HG03064 (cell line): Measurements from ENCODE around the gene RPL15.
"Not testable (repeated sequence)": the region's sequence is repeated elsewhere in the genome, so short reads cannot be mapped to it uniquely, and the experiment has no call there.

Source experiments
- ATAC-seq: cut with Tn5 transposase; IDR thresholded peaks from one replicate; pipeline ENCODE4 v1.9.1; 2021; ENCODE audit warnings: low read depth; ENCODE audit not compliant: unreplicated experiment

RPL15 gene

GRCh38 chr3:23916886-23917678 is at the start of gene RPL15, which contains the start of gene NKIRAS1:
Gene RPL15 (plus strand): TSS chr3:23917132. CDS start chr3:23917860, 728 bp downstream.
Gene NKIRAS1 (minus strand): TSS chr3:23916990. CDS start chr3:23910904, 6,086 bp downstream.
- ATAC-seq: peak; percentile 95

DNA sequence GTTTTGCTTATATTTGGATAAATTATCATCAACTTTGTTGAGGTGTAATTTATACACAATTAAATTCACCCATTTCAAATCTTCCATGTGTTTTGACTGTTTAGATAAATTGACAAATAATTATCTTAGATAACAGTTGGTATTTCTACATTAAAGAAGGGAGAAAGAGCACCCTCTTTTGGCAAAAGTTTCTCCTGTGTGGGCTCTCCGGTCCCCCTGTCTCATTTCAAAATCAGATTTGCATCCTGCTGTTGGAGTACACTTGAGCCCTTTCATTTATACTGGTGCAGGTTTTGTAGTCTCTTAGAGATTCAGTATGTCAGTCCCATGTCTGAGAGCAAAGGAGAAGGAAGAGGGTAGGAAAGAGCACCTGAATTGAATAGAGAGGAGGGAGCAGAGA is 49.5 kb upstream of the RPL15 start:
- ATAC-seq: no peak

DNA sequence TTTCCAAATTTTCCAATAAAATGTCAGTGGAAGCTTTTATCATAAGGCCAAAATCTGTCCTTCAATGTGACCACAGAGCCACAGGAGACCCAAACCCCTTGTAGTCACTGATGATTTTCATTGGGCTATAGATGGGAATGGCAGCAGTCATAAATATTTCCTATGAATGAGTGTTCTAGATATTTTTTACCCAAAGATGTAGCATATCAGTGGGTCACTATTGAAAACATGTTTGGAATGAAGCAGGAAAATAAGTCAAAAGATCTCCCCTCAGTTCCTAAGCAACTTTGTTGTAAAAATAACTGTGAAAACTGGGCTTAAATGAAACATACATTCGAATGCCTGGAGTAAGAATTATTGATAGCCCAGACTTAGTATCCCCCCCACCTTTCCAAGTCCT is 49.1 kb upstream of the RPL15 start:
- ATAC-seq: no peak

- ATAC-seq: no peak
Observed at GRCh38 chr3:23869977-23870662, 46.8 kb upstream of the RPL15 start.

- ATAC-seq: not testable (repeated sequence)
Observed at GRCh38 chr3:23870663-23871043, 46.3 kb upstream of the RPL15 start.

GRCh38 chr3:23871361-23871760 is 45.6 kb upstream of the RPL15 start:
- not testable (repeated sequence) for ATAC-seq

DNA sequence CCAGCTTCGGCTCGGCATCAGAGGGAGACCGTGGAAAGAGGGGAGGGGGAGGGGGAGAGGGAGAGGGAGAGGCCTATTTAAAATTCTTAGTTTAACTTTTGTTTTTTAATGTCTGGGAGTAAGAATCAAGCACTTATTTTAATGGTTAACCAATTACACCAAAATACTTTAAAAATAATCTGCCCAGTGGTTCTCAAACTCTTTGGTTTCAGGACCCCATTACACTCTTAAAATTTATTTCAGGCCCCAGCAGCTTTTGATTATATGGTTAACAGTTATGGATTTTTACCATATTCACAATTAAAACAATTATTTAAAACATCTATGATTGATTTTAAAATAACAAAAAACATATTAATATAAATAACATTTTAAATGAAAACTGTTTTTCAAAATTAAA is 44.6 kb upstream of the RPL15 start:
- ATAC-seq: no peak

DNA sequence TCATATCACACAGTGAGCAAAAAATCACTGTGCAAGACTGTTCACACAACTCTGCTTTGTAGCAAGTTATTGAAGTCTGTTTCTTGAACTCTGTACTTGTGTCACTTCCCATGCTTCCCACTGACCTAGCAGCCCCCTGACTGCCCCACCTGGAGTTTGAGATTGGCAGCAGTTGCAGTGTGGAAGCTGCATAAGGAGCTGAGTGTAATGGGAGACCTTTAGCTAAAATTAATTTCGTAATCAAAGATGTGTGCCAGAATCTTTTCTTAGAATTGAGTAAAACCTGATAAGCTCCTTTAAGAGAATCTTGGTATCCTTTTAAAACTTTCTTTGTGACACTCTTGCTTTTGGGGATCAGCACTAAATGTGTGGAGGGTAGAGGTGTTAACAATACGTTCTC is 43.0 kb upstream of the RPL15 start:
- no peak for ATAC-seq

GRCh38 chr3:23874359-23875112 is 42.4 kb upstream of the RPL15 start:
- ATAC-seq: no peak

DNA sequence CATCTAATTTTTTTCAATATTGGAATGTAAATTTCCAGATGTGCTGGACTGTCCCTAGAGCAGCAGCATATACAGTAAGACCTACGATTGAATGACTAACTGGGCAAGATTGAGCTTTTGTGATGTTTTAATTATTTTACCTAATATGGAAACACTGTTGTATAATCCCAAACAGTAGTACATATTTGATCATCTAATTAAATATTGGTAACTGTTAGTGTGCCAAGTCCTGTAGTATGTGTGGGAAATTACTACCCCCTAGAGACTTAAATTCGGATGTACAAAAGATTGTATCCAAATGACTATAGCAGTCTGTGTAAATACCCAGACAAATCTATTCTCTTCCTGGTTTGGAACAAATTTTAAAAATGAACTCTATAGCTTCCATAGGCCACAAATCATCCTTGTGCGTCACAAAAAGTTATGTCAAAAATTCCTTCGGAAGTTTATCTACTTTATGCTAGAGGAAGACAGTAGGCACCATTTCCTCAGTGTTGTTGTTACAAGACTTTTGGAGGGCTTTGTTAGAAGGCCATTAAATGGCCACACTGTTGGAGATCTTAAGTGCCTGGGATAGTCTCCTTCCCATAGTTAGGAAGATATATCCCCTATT is 41.7 kb upstream of the RPL15 start:
- ATAC-seq: no peak

GRCh38 chr3:23876923-23877322 is 40.0 kb upstream of the RPL15 start:
- ATAC-seq: no peak

GRCh38 chr3:23877329-23877980 is 39.5 kb upstream of the RPL15 start:
- no peak for ATAC-seq

GRCh38 chr3:23879485-23879884 is 37.4 kb upstream of the RPL15 start:
- no peak for ATAC-seq

DNA sequence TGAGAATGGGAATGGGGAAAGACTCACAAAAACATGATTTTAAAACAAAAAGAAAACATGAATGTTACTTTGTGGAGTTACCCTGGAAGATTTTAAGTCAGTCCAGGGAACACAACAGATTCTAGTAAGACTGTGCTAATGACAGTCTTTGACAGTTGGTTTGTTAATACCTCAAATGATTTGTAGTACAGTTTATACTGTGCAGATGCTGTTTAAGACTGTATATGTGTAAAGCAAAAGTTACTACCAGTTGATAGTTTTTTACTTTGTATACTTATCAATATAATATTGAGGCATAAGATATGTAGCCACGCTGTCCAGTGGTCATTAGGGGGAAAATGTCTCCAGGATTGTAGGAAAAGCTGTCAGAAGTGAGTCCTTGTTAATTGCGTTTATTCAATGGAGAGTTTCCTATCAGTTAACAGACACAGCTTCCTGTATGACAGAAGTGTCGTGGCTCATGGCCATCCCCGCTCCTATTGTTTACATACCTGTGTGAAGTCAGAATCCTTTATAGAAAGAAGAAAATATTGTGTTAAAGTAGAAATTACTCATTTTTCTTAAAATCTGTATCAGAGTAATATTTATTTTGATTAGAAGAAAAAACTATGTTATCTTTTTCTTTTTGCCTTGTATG is 36.1 kb upstream of the RPL15 start:
- ATAC-seq: no peak

GRCh38 chr3:23881993-23882392 is 34.9 kb upstream of the RPL15 start:
- not testable (repeated sequence) for ATAC-seq

GRCh38 chr3:23882487-23882918 is 34.4 kb upstream of the RPL15 start:
- no peak for ATAC-seq

DNA sequence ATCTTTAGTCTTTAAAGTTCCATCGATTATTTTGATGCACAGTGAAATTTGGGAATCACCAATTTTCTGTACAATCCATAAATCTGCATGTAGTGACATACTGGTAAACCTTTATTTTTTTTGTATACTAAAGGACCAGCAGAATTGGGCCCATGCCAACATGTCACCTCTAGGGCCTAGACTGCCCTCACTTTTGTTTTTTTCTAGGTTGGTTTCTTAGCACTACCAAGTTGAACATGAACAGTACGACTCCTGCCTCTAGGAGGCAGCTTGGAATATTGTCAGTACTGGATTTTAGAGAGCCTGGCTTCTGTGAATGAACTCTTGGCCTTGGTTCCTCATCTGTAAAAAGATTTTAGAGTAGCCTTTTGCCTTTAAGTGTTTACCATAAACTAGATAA is 32.5 kb upstream of the RPL15 start:
- no peak for ATAC-seq

DNA sequence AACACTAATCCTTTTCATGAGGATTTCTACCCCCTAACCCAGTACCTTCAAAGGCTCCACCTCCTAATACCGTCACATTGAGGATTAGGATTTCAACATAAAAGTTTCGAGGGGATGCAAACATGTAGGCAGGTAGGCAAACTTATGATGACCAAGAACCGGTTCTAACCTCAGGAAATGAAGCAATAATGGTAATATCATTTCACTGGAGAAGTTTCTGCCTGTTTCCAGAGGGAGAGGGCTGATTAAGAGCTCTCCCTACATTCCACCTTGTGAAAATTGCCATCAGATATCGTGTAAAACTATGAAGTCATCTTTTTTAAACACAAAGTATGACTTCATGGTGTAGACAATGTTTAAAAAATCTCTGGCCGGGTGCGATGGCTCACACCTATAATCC is 31.7 kb upstream of the RPL15 start:
- no peak for ATAC-seq

- ATAC-seq: no peak
Observed at GRCh38 chr3:23886311-23886710, 30.6 kb upstream of the RPL15 start.
